VCaP (cell line): ENCODE data around the gene PAK1.

Experiments
- H3K27ac ChIP-seq: fragments of 450-650 bp; 2 replicates; pipeline ENCODE4 v1.5.1; 2017
- TF ChIP-seq, protein P1 (sequence below): fragments of 450-650 bp; conservative IDR thresholded peaks from 2 replicates; pipeline ENCODE4 v1.5.1; 2017; ENCODE audit warnings: mild to moderate bottlenecking, moderate library complexity

PAK1 gene

DNA sequence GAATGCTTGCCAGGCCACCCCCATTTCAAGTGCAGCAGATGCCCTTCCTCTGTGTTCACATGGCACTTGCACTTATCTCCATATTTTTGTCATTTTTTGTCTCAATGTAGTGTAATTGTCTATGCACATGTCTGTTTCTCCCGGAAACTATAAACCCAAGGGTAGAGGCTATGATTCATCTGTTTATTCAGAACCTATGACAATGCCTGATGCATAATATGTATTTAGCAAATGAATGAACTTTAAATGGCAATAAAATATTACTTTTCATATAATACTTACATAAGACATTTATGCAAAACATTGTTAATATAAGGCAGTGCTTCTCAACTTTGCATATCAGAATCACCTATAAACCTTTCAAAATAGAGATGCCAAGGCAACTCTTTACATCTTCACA, 6.7 kb downstream of the PAK1 start:
- H3K27ac ChIP-seq: no peak overlapping the region
- TF ChIP-seq, protein P1, sequence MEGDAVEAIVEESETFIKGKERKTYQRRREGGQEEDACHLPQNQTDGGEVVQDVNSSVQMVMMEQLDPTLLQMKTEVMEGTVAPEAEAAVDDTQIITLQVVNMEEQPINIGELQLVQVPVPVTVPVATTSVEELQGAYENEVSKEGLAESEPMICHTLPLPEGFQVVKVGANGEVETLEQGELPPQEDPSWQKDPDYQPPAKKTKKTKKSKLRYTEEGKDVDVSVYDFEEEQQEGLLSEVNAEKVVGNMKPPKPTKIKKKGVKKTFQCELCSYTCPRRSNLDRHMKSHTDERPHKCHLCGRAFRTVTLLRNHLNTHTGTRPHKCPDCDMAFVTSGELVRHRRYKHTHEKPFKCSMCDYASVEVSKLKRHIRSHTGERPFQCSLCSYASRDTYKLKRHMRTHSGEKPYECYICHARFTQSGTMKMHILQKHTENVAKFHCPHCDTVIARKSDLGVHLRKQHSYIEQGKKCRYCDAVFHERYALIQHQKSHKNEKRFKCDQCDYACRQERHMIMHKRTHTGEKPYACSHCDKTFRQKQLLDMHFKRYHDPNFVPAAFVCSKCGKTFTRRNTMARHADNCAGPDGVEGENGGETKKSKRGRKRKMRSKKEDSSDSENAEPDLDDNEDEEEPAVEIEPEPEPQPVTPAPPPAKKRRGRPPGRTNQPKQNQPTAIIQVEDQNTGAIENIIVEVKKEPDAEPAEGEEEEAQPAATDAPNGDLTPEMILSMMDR: no peak

DNA sequence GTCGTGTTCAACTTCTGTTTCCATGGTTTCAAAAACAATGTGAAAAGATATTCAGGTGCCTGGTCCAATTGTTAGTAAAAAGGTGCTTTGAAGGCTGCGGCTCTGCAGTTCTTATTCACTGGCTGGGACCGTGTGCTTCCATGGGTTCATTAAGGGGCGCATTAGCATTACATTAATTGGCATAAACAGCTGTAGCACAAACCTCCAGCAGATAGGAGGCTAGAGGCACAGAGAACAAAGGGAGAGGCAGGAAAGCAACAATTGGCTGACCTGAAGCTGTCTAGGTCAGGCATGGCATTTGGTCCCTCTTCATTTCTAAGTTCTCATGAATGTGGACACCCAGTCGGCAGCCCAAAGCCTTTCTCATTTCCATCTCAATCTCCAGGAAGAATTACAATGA, 16.6 kb downstream of the PAK1 start:
- H3K27ac ChIP-seq: no peak overlapping the region
- TF ChIP-seq, protein P1: no peak

DNA sequence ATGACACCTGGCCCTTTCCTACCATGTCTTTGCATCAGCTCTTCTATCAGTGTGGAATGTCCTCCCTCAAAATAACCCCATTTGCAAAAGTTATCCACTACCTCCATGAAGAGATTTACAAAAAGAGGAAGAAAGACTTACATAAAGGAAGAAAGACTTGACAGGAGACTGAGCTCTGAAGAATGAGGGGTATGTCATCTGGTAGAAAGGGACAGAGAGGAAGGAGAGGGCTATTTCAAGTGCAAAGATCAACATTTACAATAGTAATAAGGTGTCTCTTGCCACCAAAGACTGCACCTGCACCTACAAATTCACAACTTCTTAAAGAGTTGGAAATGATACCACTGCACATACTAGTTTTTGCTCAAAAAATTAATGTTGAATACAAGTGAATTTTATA, 18.2 kb downstream of the PAK1 start:
- H3K27ac ChIP-seq: no peak overlapping the region
- TF ChIP-seq, protein P1: no peak

DNA sequence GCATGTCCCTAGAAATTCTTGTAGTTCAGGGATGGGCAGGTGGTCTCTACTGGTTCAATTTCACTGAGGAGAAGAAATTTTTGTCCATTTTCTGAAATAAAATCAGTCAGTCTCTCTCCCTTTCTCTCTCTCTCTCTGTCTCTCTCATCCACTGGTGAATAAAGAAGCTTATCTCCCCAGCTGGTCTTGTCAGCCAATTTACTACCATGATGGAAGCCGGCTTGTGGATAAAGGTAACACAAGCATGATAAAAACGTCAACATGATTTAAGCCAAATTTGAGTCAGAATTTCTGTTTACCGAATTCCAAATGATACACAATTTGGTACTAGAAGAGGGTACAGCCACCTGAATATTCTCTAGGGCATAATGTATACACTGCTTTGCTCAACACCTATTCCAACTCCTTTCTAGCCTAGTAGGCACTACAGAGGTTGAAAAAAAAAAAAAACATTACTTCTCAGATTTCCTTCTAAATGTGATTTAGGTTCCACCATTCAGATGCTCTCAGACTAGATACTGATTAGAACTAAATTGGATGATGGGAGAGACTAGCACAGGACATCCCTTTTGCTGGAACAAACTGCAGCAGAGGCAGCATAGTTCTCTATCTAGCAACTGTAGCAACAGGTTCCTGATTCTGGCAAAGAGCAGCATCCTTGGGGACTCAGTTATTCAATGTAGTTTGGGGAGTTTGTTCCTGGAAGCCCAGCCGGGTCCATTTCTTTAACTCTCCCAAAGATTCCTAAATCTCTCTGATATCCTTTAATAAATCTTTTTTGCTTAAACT, 18.8 kb downstream of the PAK1 start:
- H3K27ac ChIP-seq: no peak overlapping the region
- TF ChIP-seq, protein P1: no peak

DNA sequence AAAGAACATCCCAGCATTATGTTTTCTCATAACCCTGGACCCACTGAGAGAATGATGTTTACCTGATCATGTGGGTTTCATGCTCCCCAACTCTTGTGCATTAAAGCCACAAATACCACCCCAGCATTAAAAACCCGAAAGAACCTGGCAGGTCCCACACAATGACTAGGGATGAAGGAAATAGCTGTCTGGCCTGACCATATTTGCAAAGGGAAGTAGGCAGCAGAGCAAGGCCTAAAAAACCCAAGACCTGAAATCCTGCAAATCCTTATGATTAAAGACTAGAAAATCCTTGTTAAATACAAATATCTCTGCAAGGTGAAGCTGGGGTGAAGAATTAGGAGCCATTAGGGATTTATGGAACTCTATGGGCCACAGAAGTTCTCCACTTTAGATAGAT, 23.7 kb downstream of the PAK1 start:
- no peak overlapping the region for H3K27ac ChIP-seq
- TF ChIP-seq, protein P1: no peak

DNA sequence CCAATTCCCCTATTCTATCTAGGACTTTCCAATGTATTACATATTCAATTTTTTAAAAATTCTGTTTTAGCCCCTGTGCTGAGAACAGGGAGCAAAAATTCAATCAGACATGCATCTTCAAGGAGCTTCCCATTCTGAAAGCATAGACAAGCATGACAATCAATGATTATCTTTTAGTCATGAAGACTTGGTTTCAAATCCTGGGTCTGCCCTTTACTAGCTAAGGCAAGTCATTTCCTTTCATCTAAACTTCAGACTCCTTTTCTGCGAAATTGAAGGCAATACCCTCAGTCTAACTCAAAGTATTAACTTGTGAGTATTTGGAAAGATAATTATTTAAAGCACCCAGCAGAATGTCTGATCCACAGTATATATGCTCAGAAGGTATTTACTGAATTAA, 24.1 kb downstream of the PAK1 start:
- TF ChIP-seq, protein P1: no peak
- no peak overlapping the region for H3K27ac ChIP-seq

DNA sequence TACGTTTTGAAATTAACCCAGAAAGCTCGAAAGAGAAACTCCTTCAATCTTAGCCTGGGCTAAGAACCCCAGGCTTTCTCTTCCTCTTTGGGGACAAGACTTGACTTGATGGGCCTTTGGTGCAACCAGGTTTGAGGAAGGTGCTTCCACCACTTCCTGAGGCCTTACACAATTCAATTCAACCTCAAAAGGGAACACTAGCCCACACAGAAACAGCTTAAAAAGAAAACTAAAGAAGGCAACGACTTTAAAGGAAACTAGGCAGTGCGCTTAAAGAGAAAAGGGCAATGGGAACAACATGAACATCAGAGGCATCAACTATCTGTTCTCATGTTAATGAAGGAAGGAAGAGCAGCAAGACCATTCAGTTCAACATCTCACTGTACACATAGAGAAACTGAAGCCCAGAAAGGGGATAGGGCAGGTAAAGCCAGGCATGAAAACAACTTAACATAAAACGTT, 24.8 kb downstream of the PAK1 start:
- no peak overlapping the region for H3K27ac ChIP-seq
- TF ChIP-seq, protein P1: no peak
